Measurements from ENCODE around the gene GARIN3. TPM values are rescaled to one million over a fixed set of nuclear protein-coding genes. Genes with fewer than 3 reads are reported as not detected.

GARIN3 gene
- total and polyA plus RNA-seq, 2 donors (not counting 1 experiment from before 2014, with no cell fraction given), result not detected

DNA sequence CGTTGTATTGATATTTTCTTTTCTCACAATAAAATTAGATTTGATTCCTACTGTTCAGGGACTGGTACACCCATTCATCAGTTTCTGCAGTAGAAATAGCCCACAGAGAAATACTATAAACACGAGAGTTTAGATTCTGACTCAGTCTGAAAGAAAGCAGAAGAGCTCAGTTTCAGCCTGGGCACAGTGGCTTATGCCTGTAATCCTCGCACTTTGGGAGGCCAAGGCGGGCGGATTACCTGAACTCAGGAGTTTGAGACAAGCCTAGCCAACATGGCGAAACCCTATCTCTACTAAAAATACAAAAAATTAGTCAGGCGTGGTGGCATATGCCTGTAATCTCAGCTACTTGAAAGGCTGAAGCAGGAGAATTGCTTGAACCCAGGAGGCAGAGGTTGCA lies 23.2 kb upstream of the GARIN3 start:
- H3K79me2 ChIP-seq (ENCODE audit: control insufficient read depth, insufficient read depth, low read length), result no peaks in the 10 kb centered on the region
- H3K9ac ChIP-seq (ENCODE audit: low read length), result no peak overlapping the region
- Mint-ChIP-seq H3K9me3 (ENCODE audit: insufficient read depth) (peaks cover 2% of the 10 kb centered on the region), H3K27ac (no peak overlapping the region), H3K4me1 (no peaks in the 10 kb centered on the region), H3K27me3 (no peaks in the 10 kb centered on the region), H3K4me3 (no peak overlapping the region)
- intact Hi-C loops (cut with micrococcal nuclease), result no loop called here
- H4K20me1 ChIP-seq (ENCODE audit: control insufficient read depth, insufficient read depth, low read length, poor library complexity, severe bottlenecking), result no peaks in the 10 kb centered on the region
- no peak for DNase-seq
- TF ChIP-seq, protein P1, sequence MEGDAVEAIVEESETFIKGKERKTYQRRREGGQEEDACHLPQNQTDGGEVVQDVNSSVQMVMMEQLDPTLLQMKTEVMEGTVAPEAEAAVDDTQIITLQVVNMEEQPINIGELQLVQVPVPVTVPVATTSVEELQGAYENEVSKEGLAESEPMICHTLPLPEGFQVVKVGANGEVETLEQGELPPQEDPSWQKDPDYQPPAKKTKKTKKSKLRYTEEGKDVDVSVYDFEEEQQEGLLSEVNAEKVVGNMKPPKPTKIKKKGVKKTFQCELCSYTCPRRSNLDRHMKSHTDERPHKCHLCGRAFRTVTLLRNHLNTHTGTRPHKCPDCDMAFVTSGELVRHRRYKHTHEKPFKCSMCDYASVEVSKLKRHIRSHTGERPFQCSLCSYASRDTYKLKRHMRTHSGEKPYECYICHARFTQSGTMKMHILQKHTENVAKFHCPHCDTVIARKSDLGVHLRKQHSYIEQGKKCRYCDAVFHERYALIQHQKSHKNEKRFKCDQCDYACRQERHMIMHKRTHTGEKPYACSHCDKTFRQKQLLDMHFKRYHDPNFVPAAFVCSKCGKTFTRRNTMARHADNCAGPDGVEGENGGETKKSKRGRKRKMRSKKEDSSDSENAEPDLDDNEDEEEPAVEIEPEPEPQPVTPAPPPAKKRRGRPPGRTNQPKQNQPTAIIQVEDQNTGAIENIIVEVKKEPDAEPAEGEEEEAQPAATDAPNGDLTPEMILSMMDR (IDR thresholded peaks at IDR 0.05), result no peak
- TF ChIP-seq EZH2 (IDR thresholded peaks at IDR 0.05; ENCODE audit: borderline replicate concordance, insufficient read depth, low read depth, low read length, poor library complexity, severe bottlenecking), result no peak
- no peaks in the 10 kb centered on the region for H3K4me1 ChIP-seq (ENCODE audit: control insufficient read depth in 2 of 2, insufficient read depth in 2 of 2, low read length in 2 of 2)
- no peak overlapping the region for H3K27ac ChIP-seq (ENCODE audit: low read length in 2 of 2)
- H3K36me3 ChIP-seq (replicated peaks in 1 of 2; ENCODE audit: control extremely low read depth in 1 of 2, control insufficient read depth in 1 of 2, extremely low read depth in 1 of 2, insufficient read depth in 2 of 2, low read length in 1 of 2), result no peaks in the 10 kb centered on the region
- no peak overlapping the region for H3K4me2 ChIP-seq (replicated peaks; ENCODE audit: low read depth, low read length, poor library complexity, severe bottlenecking)
- POLR2A ChIA-PET, result no interaction called here
- peaks cover 0 to 3% (median 0%) of the 10 kb centered on the region in 3 donors for H3K9me3 ChIP-seq (ENCODE audit: control extremely low read depth in 1 of 3, control insufficient read depth in 2 of 3, insufficient read depth in 1 of 3, low read length in 2 of 3)
- CTCF ChIA-PET, result no interaction called here
- no peak overlapping the region for H2AFZ ChIP-seq (ENCODE audit: insufficient read depth, low read depth, low read length, poor library complexity, severe bottlenecking)
- ATAC-seq (ENCODE audit: low read depth), result no peak
- 82% methylated on average over 4 of the region's 7 CpGs for WGBS (ENCODE audit: insufficient coverage)
- H3K27me3 ChIP-seq (replicated peaks in 1 of 4; ENCODE audit: control extremely low read depth in 1 of 4, control insufficient read depth in 3 of 4, insufficient read depth in 4 of 4, low read length in 3 of 4), result no peaks in the 10 kb centered on the region
- H3K4me3 ChIP-seq (ENCODE audit: control extremely low read depth in 1 of 5, extremely low read depth in 1 of 5, insufficient read depth in 1 of 5, low read depth in 2 of 5, low read length in 4 of 5), result no peak overlapping the region

DNA sequence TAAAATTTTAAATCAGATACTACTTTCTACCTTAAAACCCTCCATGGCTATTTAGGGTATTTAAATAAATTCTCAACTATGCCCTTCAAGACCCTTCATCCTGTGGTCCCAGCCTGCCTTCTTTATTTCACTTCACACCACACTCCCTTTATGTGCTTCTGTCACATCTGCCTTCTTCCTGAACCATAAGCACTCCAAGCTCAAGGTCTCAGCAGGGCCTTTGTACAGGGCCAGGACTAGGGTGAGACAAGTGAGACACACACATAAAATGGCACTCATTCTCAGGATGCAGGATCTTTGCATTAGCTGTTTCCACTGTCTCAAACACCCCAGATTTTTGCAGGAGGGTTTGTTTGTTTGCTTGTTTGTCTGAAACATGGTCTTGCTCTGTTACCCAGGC lies 22.2 kb upstream of the GARIN3 start:
- Histone ChIP-seq H3K9me3 (ENCODE audit: control extremely low read depth in 1 of 3, control insufficient read depth in 2 of 3, insufficient read depth in 1 of 3, low read length in 2 of 3) (peaks cover 0 to 3% (median 0%) of the 10 kb centered on the region in 3 donors), H3K4me3 (ENCODE audit: control extremely low read depth in 1 of 5, extremely low read depth in 1 of 5, insufficient read depth in 1 of 5, low read depth in 2 of 5, low read length in 4 of 5) (no peak overlapping the region), H3K4me2 (replicated peaks; ENCODE audit: low read depth, low read length, poor library complexity, severe bottlenecking) (no peak overlapping the region), H3K36me3 (replicated peaks in 1 of 2; ENCODE audit: control extremely low read depth in 1 of 2, control insufficient read depth in 1 of 2, extremely low read depth in 1 of 2, insufficient read depth in 2 of 2, low read length in 1 of 2) (no peaks in the 10 kb centered on the region), H3K27me3 (replicated peaks in 1 of 4; ENCODE audit: control extremely low read depth in 1 of 4, control insufficient read depth in 3 of 4, insufficient read depth in 4 of 4, low read length in 3 of 4) (no peaks in the 10 kb centered on the region), H3K9ac (ENCODE audit: low read length) (no peak overlapping the region), H3K4me1 (ENCODE audit: control insufficient read depth in 2 of 2, insufficient read depth in 2 of 2, low read length in 2 of 2) (no peaks in the 10 kb centered on the region), H4K20me1 (ENCODE audit: control insufficient read depth, insufficient read depth, low read length, poor library complexity, severe bottlenecking) (no peaks in the 10 kb centered on the region), H3K27ac (ENCODE audit: low read length in 2 of 2) (no peak overlapping the region), H2AFZ (ENCODE audit: insufficient read depth, low read depth, low read length, poor library complexity, severe bottlenecking) (no peak overlapping the region), H3K79me2 (ENCODE audit: control insufficient read depth, insufficient read depth, low read length) (no peaks in the 10 kb centered on the region)
- Mint-ChIP-seq H3K27me3 (no peaks in the 10 kb centered on the region), H3K4me1 (no peaks in the 10 kb centered on the region), H3K4me3 (no peak overlapping the region), H3K9me3 (ENCODE audit: insufficient read depth) (peaks cover 2% of the 10 kb centered on the region), H3K27ac (no peak overlapping the region)
- CTCF ChIA-PET, result no interaction called here
- DNase-seq (no peak), ATAC-seq (ENCODE audit: low read depth) (no peak)
- POLR2A ChIA-PET, result no interaction called here
- TF ChIP-seq EZH2 (IDR thresholded peaks at IDR 0.05; ENCODE audit: borderline replicate concordance, insufficient read depth, low read depth, low read length, poor library complexity, severe bottlenecking), result no peak
- TF ChIP-seq, protein P1 (IDR thresholded peaks at IDR 0.05), result no peak
- intact Hi-C loops (cut with micrococcal nuclease), result no loop called here

Data from B cell (primary cell).